COLO829 (cell line): ENCODE measurements around the gene IER3.

ENCODE experiments used
- DNase-seq: peaks from one replicate; pipeline ENCODE4 v3.0.0; 2012; ENCODE audit warnings: low spot score

Gene IER3

DNA sequence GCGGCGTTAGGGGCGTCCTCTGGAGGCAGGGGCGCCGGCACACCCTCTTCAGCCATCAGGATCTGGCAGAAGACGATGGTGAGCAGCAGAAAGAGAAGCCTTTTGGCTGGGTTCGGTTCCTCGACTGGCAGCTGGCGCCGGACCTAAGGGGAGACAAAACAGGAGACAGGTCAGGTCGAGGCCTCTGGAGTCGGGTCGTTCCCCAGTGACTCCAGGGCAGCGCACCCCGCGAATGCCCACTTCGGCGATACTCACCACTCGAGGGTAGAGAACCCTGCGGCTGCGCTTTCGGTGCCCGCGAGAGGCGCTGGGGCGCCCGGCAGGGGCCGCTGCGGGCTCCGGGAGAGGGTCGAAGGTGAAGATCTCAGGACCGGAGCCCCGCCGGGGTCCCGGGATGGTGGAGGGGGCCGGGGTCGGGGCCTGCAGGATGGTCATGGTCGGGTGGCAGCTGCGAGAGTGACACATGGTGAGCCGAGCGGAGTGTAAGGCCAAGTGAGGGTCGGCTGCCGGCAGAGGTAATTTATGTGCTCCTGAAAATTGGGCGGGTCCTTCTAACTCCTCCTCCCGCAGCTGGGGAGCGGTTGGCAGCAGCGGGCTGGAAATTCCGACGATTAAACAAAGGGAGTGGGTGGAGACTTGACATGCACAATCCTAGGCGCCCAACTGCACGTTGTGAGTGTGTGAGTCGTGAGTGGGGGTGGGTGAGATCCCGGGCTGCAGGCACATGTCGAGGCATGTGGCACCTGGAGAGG lies at the start of gene IER3:
IER3 (minus strand) TSS at position 494 of the 752 bp plus-strand sequence; CDS start at position 465, 29 bp downstream.
- peak; percentile 84 for DNase-seq

- DNase-seq, result peak; percentile 83
Measured at GRCh38 chr6:30793521-30794194, 49.3 kb upstream of the IER3 start.

GRCh38 chr6:30792786-30793185 lies 48.4 kb upstream of the IER3 start:
- DNase-seq, result no peak

DNA sequence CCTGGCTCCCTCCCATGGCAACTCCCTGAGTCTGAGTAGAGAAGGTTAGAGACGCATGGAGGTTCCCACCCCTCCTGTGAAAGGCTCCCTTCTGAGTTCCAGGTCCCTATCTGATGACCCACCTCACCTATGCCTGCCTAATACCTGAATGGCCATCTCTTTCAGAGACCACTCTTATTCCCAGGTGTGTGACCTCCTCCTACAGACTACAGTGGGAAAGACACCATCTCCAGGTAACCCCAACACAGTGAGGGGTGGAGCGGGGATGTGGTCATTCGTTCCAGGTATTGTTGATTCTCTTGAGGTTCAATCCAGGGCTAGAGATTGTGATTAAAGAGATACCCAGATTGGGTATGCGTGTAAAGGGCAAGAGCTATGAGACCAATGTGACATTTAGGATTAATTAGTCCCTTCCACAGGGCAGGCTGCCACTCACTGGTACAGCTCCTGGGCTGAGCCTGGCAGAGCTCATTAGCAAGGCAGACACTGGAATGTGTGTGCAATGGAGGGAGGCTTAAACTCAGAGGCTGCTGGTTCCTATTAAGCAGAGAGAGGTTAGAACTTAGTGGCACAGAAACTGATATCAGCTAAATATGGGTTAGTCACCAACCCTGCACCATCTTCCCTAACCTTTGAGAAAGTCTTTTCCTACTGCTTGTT lies 46.5 kb upstream of the IER3 start:
- no peak for DNase-seq

DNA sequence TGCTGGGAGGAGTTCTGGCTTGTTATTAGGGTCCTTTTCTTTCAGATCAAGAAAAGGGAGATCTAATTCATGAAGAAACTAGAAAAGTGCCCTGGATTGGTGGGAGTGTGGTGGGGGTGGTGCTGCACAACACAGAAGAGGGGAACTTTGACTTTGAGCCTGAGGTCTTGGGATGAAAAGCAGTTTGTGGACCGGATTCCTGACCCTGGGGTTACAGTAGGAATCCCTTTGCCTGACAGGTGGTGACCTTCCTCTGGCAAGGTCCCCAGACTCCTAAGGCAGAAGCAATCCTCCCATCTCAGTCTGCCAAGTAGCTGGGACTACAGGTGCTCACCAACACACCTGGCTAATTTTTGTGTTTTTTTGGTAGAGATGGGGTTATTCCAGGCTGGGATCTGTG lies 45.3 kb upstream of the IER3 start:
- DNase-seq, result no peak

DNA sequence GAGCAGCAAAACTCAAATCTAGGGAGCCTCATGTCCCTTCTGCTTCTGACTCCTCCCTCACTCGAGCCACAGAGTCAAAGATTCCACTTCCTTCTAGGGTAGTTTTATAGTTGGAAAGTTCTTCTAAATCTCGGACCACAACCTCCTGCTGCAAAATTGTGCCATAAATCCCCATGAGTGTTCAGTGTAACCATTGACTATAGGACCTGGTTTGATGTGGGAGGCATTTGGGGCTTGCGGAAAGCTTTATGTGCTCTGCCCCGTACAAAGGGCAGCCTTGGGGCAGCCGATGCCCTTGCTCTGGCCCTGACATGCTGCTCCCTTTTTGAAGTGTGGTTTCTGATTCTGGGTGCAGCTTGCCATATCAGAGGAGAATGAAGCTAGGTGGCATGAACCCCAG lies 43.6 kb upstream of the IER3 start:
- DNase-seq, result no peak

GRCh38 chr6:30782425-30783014 lies 38.2 kb upstream of the IER3 start:
- peak; percentile 57 for DNase-seq

- peak; percentile 94 for DNase-seq
Measured at GRCh38 chr6:30781743-30782424, 37.5 kb upstream of the IER3 start.

- no peak for DNase-seq
Measured at GRCh38 chr6:30781395-30781742, 37.0 kb upstream of the IER3 start.

DNA sequence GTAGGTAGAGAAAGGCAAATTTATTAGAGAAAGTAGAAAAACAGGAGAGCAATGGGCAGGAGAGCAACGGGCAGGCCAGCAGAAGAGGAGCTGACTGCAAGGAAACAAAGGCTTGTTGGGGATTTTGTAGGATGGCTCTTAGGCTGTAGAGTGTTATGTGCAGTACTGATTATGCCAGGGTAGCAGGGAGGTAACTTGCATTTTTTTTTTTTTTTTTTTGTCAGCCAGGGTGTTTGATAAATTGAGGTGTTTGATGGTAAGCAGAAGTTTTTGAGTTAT lies 36.2 kb upstream of the IER3 start:
- DNase-seq, result no peak

- DNase-seq, result no peak
Measured at GRCh38 chr6:30779850-30780641, 35.7 kb upstream of the IER3 start.

DNA sequence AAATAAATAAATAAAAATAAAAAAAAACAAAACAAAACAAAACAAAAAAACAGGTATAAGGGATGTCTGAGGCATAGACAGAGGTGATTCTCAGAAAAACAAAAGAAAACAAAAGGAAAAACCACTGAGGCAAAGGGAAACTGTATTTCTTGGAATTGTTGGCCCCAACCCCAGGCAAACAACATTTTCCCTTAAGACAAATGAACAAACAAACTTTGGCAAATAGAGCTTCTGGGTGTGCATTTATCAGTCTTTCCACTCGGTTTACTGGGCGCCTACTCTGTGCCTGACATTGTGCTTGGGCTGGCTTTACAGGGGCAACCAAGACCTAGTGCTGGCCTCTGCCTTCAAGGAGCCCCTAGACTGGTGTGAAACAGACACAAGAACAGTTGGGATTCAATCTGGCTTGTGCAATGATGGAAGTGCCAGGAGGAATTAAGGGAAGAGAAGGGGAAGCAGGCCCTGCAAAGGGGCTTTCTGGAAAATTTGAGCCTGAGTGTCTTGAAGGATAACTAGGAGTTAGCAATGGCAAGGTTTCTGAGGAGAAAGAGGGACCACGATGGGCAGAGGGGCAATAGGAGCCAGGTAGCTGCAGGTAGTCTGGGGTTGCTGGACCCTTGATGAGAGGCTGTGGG lies 33.8 kb upstream of the IER3 start:
- no peak for DNase-seq

DNA sequence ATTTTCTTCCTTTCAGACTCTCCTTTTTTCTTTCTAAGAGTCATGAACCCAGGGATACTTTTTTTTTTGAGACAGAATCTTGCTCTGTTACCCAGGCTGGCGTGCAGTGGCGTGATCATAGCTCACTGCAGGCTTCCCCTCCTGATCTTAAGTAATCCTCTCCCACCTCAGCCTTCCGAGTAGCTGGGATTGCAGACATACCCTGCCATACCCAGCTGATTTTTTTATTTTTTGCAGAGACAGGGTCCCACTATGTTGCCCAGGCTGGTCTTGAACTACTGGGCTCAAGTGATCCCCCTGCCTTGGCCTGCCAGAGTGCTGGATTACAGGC lies 32.8 kb upstream of the IER3 start:
- no peak for DNase-seq

- no peak for DNase-seq
Measured at GRCh38 chr6:30776390-30777154, 32.2 kb upstream of the IER3 start.

GRCh38 chr6:30775104-30775503 lies 30.8 kb upstream of the IER3 start:
- DNase-seq, result no peak

DNA sequence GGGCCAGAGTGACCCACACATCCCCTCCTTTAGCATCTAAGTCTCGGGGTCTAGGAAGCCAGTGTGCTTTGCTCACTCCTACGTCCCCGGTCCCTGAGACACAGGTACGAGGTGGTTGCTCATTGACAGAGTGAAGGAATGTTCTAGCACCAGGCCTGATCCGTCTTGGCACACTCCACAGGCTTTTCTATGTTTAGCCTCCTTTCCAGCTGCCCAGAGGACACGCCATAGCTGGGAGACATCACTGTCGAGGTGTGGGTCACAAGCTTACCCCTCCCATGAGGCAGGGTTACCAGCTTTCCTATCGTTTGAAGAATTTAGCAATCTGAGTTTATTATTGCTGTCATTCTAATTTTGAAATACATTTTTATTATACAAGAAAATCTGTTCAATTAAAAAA lies 30.4 kb upstream of the IER3 start:
- DNase-seq, result no peak

- no peak for DNase-seq
Measured at GRCh38 chr6:30770592-30770991, 26.2 kb upstream of the IER3 start.

GRCh38 chr6:30769853-30770524 lies 25.6 kb upstream of the IER3 start:
- DNase-seq, result peak; percentile 41

DNA sequence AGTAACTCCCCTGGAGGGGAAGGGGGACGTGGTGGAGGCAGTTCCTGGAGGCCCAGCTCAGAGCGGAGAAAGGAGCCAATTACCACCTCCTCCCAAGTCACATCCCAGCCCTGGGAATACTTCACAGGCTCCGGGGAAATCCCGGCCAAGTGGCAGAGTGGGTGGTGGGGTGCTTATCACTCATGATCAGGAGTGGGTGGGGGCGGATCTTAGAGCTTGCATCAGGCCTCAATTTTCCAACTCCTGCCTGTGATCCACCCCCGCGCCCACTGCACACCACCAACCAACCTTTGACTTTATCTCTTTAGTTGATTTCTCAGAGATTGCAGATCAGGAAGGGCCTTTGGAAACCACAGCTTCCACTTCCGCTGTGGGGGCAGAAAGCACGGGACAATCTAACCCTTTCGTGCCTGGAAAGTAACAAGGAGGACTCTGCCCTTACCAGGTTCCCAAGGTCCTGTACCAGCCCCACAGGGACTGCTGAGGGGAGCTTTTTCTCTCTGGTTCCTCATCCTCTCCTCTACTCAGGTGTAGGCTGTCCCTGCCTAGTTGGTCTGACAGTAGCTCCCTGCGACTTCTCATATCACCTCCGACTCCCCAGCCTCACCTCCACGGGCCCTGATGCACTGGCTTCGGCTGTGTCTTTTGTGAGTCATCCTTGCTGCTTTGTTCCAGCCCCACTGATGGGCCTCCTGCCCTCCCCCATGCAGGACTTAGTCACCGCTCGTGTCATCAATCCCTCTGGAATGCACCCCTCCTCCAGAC lies 24.9 kb upstream of the IER3 start:
- DNase-seq, result peak; percentile 95
